WTC11 (cell line): ENCODE results near the gene ZBTB8A.

Experiments used
- ATF2 ChIP-seq: sonication (generic); formaldehyde crosslinking; IDR thresholded peaks from 2 replicates; pipeline ENCODE4 v1.8.1; 2022; ENCODE audit warnings: low read depth, missing genetic modification reagents, borderline replicate concordance
- CTCF ChIP-seq: fragments of 200-600 bp; IDR thresholded peaks from 2 replicates; pipeline ENCODE4 v1.8.0; 2022; ENCODE audit warnings: antibody characterized with exemption
- ZNF317 ChIP-seq: sonication (generic); formaldehyde crosslinking; IDR thresholded peaks from 2 replicates; pipeline ENCODE4 v1.8.1; 2023; ENCODE audit warnings: low read depth, mild to moderate bottlenecking, moderate library complexity, missing genetic modification reagents, borderline replicate concordance

- TF ChIP-seq ZNF317 (CRISPR knock-in tag), result no peak
- no peak for TF ChIP-seq CTCF
- no peak for TF ChIP-seq ATF2
Observed at GRCh38 chr1:32639489-32640075, 100.4 kb downstream of the ZBTB8A start.
